GM12865 (cell line): ENCODE measurements around the gene CACNA1C.
"Not testable (repeated sequence)": the region's sequence is repeated elsewhere in the genome, so short reads cannot be mapped to it uniquely, and the experiment has no call there.

Experiments used
- DNase-seq: peaks from one replicate; pipeline ENCODE4 v3.0.0; 2010; ENCODE audit warnings: low read depth
- H3K4me3 ChIP-seq: 2 replicates; pipeline ENCODE4 v1.5.1; 2011; ENCODE audit warnings: mild to moderate bottlenecking, low read depth, low read length, control low read depth
- CTCF ChIP-seq: IDR thresholded peaks from 2 replicates; pipeline ENCODE4 v1.5.1; 2011; ENCODE audit warnings: low read length, control low read depth, low read depth, inconsistent platforms; ENCODE audit not compliant: insufficient read depth; ENCODE audit errors: missing control alignments

CACNA1C gene

GRCh38 chr12:2099595-2099994 is 46.8 kb downstream of the CACNA1C start:
- DNase-seq = no peak
- TF ChIP-seq CTCF = no peak
- H3K4me3 ChIP-seq = no peak overlapping the region

- no peak for DNase-seq
- H3K4me3 ChIP-seq = no peak overlapping the region
- no peak for TF ChIP-seq CTCF
Measured at GRCh38 chr12:2101359-2101758, 48.6 kb downstream of the CACNA1C start.

GRCh38 chr12:2101771-2102170 is 49.0 kb downstream of the CACNA1C start:
- DNase-seq = no peak
- H3K4me3 ChIP-seq = no peak overlapping the region
- TF ChIP-seq CTCF = no peak

GRCh38 chr12:2102736-2103135 is 49.9 kb downstream of the CACNA1C start:
- not testable (repeated sequence) for DNase-seq, H3K4me3 ChIP-seq

GRCh38 chr12:2105387-2105786 is 52.6 kb downstream of the CACNA1C start:
- DNase-seq, H3K4me3 ChIP-seq: not testable (repeated sequence)

- TF ChIP-seq CTCF = no peak
- no peak overlapping the region for H3K4me3 ChIP-seq
- DNase-seq = no peak
Measured at GRCh38 chr12:2108166-2108565, 55.4 kb downstream of the CACNA1C start.

- TF ChIP-seq CTCF = no peak
- no peak overlapping the region for H3K4me3 ChIP-seq
- no peak for DNase-seq
Measured at GRCh38 chr12:2108975-2109671, 56.3 kb downstream of the CACNA1C start.

GRCh38 chr12:2110127-2110526 is 57.3 kb downstream of the CACNA1C start:
- DNase-seq = no peak
- no peak for TF ChIP-seq CTCF

More at GRCh38 chr12:2110127-2110526, 57.3 kb downstream of the CACNA1C start:
- no peak overlapping the region for H3K4me3 ChIP-seq
